Heart left ventricle (tissue), 16 donors: ENCODE measurements around the gene C3orf52. TPM values are rescaled to one million over a fixed set of nuclear protein-coding genes. Genes with fewer than 3 reads are reported as not detected.

ENCODE experiments used
- ATAC-seq, 4 donors: fragments of 200-7000 bp; cut with Tn5 transposase; one replicate each; pipeline ENCODE4 v1.9.1; 2020 to 2022; ENCODE audit warnings: moderate library complexity in 4 of 4, mild to moderate bottlenecking in 3 of 4, moderate number of reproducible peaks in 1 of 4
- DNase-seq, 5 donors: peaks; one replicate each; pipeline ENCODE4 v3.0.0-alpha.2; 2020
- H3K27ac ChIP-seq, 12 donors: fragments of 200-600 bp; sonication (generic) in 4 of 12; one replicate each; pipeline versions ENCODE4 v1.5.0 to v1.8.0; 2016 to 2022; ENCODE audit warnings: mild to moderate bottlenecking in 2 of 12
- H3K27me3 ChIP-seq, 9 donors: fragments of 200-600 bp; sonication (generic) in 2 of 9; one replicate each; pipeline versions ENCODE4 v1.5.1 to v1.8.0; 2016 to 2022; ENCODE audit warnings: mild to moderate bottlenecking in 3 of 9
- H3K36me3 ChIP-seq, 9 donors: fragments of 200-600 bp; sonication (generic) in 2 of 9; one replicate each; pipeline versions ENCODE4 v1.5.0 to v1.8.0; 2018 to 2022; ENCODE audit warnings: mild to moderate bottlenecking in 2 of 9
- H3K4me1 ChIP-seq, 12 donors: fragments of 200-600 bp; sonication (generic) in 4 of 12; one replicate each; pipeline versions ENCODE4 v1.5.0 to v1.8.0; 2016 to 2022; ENCODE audit warnings: mild to moderate bottlenecking in 3 of 12
- H3K4me3 ChIP-seq, 12 donors: fragments of 200-600 bp; sonication (generic) in 4 of 12; one replicate each; pipeline versions ENCODE4 v1.5.0 to v1.8.0; 2017 to 2022; ENCODE audit warnings: mild to moderate bottlenecking in 9 of 12, moderate library complexity in 4 of 12
- H3K9me3 ChIP-seq, 12 donors: fragments of 200-600 bp; sonication (generic) in 4 of 12; one replicate each; pipeline versions ENCODE4 v1.5.0 to v1.8.0; 2016 to 2022; ENCODE audit warnings: mild to moderate bottlenecking in 1 of 12
- POLR2A ChIP-seq, 2 donors: fragments of 450-650 bp; IDR thresholded peaks; one replicate each; pipeline ENCODE4 v1.6.1; 2017; ENCODE audit warnings: antibody characterized with exemption in 2 of 2, mild to moderate bottlenecking in 2 of 2, moderate library complexity in 2 of 2
- WGBS, 4 donors: extraction: QIAGEN DNeasy Blood & Tissue Kit in 2 of 4; methylation state at CpG; one replicate each; pipeline versions ENCODE4 v1.1.5 to v1.1.7; 2013 to 2018; 5-methylcytosine and 5-hydroxymethylcytosine counted together
- intact Hi-C, 10 donors: fragments of 100-400 bp; cut with DNase I; formaldehyde crosslinking; loops; one replicate each; pipeline versions ENCODE4 v1.11.1 to v1.14.2; 2022
- polyA plus RNA-seq, 2 donors: library from polyadenylated mRNA; stranded (reverse); fragments of 200-250 nt; gene quantifications; one replicate each; pipeline ENCODE4 v1.2.3, GENCODE V29; 2013
- total RNA-seq, 9 donors: library from RNA; depleted of rRNA in 2 of 9; stranded (reverse); fragments of >200 nt in 2 of 9; fragmentation: NEBNext Ultra II Directional in 3 of 9; extraction: Animal tissue kit (Norgen Biotek cat#: 25700) in 3 of 9; gene quantifications; one replicate each; pipeline versions ENCODE4 v1.1.0 to v1.2.4, GENCODE V29; 2016 to 2023
- TF ChIP-seq, protein P1 (sequence below), 12 donors: fragments of 200-600 bp; sonication (generic) in 4 of 12; IDR thresholded peaks; one replicate each; pipeline versions ENCODE4 v1.5.0 to v1.8.0; 2018 to 2022; ENCODE audit warnings: antibody characterized with exemption in 12 of 12, mild to moderate bottlenecking in 5 of 12
- donor health status: ischemic (EF 13 %, LVEDD 7.1; RV severe dilation, severe dysfunction).
- donor health status: healthy with polysubstance abuse.
- donor health status: DM: no; HTN: yes; CAD: no.
- donor health status: DM: no; HTN: no; CAD: no.
- donor health status: ischemic (EF 25% LVEDD 6.9; RV normal size, moderate dysfunction).
- donor health status: ischemic (EF 25% LVEDD 5.7; RV mildly dilated, moderate dysfunction).
- donor health status: healthy.
- donor health status: DM: yes; HTN: yes; CAD: no.
- donor health status: ischemic (EF 35%, LVEDD 5.7; RV mildly dilated, moderate dysfunction).
- donor health status: nonischemic (EF 11% LVEDD 7.7; RV severe dilation, severe dysfunction).
- donor health status: DM: yes; HTN: yes; CAD: no.
- donor health status: PGD.
- donor health status: ischemic (EF 29% LVEDD 5.4; RV normal size, mild dysfunction).
- donor health status: nonischemic (EF 23%, LVEDD 6.1; RV moderate dilation, normal function).

C3orf52 gene
- total and polyA plus RNA-seq, 11 donors: 1.4 to 9.6 (median 4.9) TPM

DNA sequence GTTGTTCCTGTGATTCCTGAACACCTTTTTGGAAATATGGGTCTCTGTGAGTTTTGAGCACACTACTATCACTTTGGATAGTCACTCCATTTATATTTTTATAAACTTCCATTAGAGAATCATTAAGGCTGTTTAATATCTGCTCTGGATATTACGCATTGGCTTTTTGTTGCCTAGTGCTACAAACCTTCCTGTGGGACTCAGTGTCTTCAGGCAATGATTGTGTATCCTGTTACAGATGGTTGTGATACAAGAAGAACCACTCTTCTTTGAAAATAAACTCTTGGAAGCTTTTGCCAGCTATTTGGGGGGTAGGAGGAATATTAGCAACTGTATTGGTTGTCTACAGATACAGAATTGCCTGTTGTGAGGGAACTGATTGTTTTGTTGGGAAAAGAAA lies 31.2 kb downstream of the C3orf52 start:
- 74 to 87% (median 81%) methylated on average over 1 of the region's 1 CpG for WGBS, 4 donors
- no peak for ATAC-seq
- peak overlapping the region in 1 of 12 donors; percentile 44 for H3K4me3 ChIP-seq
- no peaks in the 10 kb centered on the region for H3K27me3 ChIP-seq
- H3K36me3 ChIP-seq: peaks cover 0 to 8% (median 0%) of the 10 kb centered on the region in 9 donors
- peak overlapping the region in 3 of 12 donors; percentile 43 to 63 (median 55) for H3K27ac ChIP-seq
- H3K9me3 ChIP-seq: no peaks in the 10 kb centered on the region
- TF ChIP-seq POLR2A (IDR thresholded peaks at IDR 0.05): no peak
- TF ChIP-seq, protein P1, sequence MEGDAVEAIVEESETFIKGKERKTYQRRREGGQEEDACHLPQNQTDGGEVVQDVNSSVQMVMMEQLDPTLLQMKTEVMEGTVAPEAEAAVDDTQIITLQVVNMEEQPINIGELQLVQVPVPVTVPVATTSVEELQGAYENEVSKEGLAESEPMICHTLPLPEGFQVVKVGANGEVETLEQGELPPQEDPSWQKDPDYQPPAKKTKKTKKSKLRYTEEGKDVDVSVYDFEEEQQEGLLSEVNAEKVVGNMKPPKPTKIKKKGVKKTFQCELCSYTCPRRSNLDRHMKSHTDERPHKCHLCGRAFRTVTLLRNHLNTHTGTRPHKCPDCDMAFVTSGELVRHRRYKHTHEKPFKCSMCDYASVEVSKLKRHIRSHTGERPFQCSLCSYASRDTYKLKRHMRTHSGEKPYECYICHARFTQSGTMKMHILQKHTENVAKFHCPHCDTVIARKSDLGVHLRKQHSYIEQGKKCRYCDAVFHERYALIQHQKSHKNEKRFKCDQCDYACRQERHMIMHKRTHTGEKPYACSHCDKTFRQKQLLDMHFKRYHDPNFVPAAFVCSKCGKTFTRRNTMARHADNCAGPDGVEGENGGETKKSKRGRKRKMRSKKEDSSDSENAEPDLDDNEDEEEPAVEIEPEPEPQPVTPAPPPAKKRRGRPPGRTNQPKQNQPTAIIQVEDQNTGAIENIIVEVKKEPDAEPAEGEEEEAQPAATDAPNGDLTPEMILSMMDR (IDR thresholded peaks at IDR 0.05): no peak
- intact Hi-C loops: loop anchor here in 6 of 10 donors (5.0 to 10.0 kb wide), 3 partner anchors 167 to 417 kb away; partner anchors contain the start of gene SLC9C1 (in 1 of the 6)
- peaks cover 0 to 48% (median 9%) of the 10 kb centered on the region in 12 donors for H3K4me1 ChIP-seq
- DNase-seq: no peak

DNA sequence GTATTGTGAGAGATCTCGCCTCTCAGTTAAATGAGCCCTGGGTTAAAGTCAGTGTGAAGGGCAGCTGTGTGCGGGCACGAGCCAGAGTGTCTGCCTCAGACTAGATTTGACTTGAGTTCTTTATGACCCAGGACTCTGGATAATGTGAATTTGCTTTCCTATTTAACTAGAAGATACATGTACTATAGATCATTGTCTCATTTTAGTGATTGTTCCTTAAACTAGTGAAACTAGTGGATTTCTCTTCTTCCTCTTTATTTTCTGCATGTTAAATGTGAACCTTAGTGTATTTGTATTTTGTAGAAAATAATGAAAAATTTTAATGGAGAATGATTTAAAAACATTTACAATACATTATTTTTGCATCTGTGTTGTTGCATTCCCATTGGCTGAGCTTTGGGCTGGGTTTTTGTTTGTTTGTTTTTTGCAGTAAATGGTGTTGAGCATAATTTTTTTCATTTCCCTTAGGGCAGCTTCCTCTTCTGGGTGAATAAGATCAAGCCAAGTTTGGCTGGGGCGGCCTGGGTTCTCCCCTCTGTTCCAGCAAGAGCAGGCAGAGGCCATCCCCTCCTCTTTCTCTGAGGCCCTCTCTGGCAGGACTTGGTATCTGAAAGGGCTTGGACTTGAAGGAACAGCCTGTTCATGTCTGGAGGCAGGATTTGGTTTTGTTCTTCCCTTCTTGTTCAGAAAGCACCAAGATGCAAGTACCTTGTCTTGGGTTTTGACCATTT lies 31.8 kb downstream of the C3orf52 start:
- H3K27me3 ChIP-seq: no peaks in the 10 kb centered on the region
- no peak overlapping the region for H3K4me3 ChIP-seq
- ATAC-seq (no peak), DNase-seq (peak in 4 of 5 donors; percentile 27 to 65 (median 43))
- H3K9me3 ChIP-seq: no peaks in the 10 kb centered on the region
- 88 to 90% (median 89%) methylated on average over 4 of the region's 4 CpGs for WGBS, 4 donors
- TF ChIP-seq, protein P1 (IDR thresholded peaks at IDR 0.05): peak in 1 of 12 donors; percentile 7
- no peak for TF ChIP-seq POLR2A (IDR thresholded peaks at IDR 0.05)
- peaks cover 0 to 48% (median 9%) of the 10 kb centered on the region in 12 donors for H3K4me1 ChIP-seq
- intact Hi-C loops: loop anchor here in 6 of 10 donors (5.0 to 10.0 kb wide), 3 partner anchors 167 to 417 kb away; partner anchors contain the start of gene SLC9C1 (in 1 of the 6)
- peak overlapping the region in 3 of 12 donors; percentile 43 to 63 (median 55) for H3K27ac ChIP-seq
- peaks cover 0 to 3% (median 0%) of the 10 kb centered on the region in 9 donors for H3K36me3 ChIP-seq

DNA sequence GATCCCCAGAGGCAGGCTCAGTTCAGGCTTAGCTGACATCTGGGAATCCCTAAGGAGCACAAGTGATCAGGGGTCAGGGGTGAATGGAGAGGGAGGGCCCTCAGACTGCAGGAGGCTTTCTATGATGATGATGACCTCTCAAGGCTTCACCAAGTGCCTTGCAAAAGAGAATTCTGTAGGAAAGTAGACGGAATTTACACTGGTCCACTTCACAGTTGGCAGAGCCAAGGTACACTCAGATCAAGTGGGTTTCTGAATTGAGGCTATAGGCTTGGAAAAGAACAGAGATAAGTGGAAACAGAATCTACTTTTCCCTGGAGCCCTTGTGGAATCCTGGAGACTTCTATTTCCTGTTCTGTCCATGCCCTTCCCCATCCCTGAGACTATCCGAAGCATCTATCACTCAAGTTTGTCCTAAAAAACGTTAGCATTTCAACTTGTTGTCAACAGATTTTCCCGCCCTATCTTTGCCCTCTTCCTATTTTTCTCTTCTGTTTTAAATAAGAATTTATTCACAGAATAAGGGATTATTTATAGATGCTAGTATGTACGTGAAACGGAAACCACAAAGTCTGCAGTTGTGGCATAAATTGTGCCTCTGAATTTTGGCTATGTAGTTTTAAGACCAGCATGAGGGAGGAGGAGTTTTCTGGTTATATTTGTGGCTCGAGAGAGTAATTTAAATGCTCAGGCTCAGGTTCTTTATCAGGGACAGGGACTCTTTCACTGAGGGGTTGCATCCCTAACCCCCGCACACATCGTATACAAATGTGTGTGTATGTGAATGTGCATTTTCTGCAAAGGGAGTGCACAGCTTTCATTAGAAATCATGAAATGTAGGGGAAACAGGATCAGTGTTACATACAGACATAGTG lies 34.0 kb downstream of the C3orf52 start:
- Histone ChIP-seq H3K9me3 (no peaks in the 10 kb centered on the region), H3K27me3 (no peaks in the 10 kb centered on the region), H3K4me3 (no peak overlapping the region), H3K4me1 (peaks cover 0 to 48% (median 9%) of the 10 kb centered on the region in 12 donors), H3K36me3 (no peaks in the 10 kb centered on the region), H3K27ac (no peak overlapping the region)
- TF ChIP-seq, protein P1 (IDR thresholded peaks at IDR 0.05): no peak
- TF ChIP-seq POLR2A (IDR thresholded peaks at IDR 0.05): no peak
- intact Hi-C loops: loop anchor here in 7 of 10 donors (5.0 to 10.0 kb wide), 4 partner anchors 165 to 415 kb away; partner anchors contain the start of gene SLC9C1 (in 2 of the 7)
- 69 to 78% (median 75%) methylated on average over 9 of the region's 9 CpGs for whole genome bisulfite sequencing, 4 donors
- ATAC-seq (no peak), DNase-seq (no peak)
